K562 (cell line): ENCODE data around the gene ICAM1. TPM values are rescaled to one million over a fixed set of nuclear protein-coding genes. Genes with fewer than 3 reads are reported as not detected.

Experiments
- CEBPG ChIP-seq, 3 experiments: fragments of 200-800 bp in 1 of 3; sonication (Bioruptor generic) in 1 of 3; sonication (generic) in 1 of 3; formaldehyde crosslinking in 1 of 3; IDR thresholded peaks in 2 of 3; conservative IDR thresholded peaks in 1 of 3; 2 replicates each; pipeline versions ENCODE4 v1.6.1 to v1.8.0; 2016 to 2022; ENCODE audit warnings: missing compliant biosample characterization in 2 of 3, missing genetic modification characterization in 2 of 3, mild to moderate bottlenecking in 1 of 3, missing genetic modification reagents in 1 of 3
- CHCHD3 ChIP-seq: fragments of 250-450 bp; sonication (Bioruptor Pico); IDR thresholded peaks from 2 replicates; pipeline ENCODE4 v2.1.2; 2022; ENCODE audit warnings: mild to moderate bottlenecking
- CREM ChIP-seq: IDR thresholded peaks from 2 replicates; pipeline ENCODE4 v1.6.1; 2014; ENCODE audit warnings: antibody characterized with exemption, low read depth
- DPF2 ChIP-seq: fragments of 450-650 bp; IDR thresholded peaks from 2 replicates; pipeline ENCODE4 v1.6.1; 2016
- ESRRB ChIP-seq: fragments of 250-450 bp; sonication (Bioruptor Pico); IDR thresholded peaks from 2 replicates; pipeline ENCODE4 v1.5.0; 2020; ENCODE audit warnings: mild to moderate bottlenecking, moderate library complexity, borderline replicate concordance
- ETV6 ChIP-seq, 3 experiments: fragments of 150-350 bp in 1 of 3; sonication (generic) in 1 of 3; formaldehyde crosslinking in 1 of 3; IDR thresholded peaks; 2 replicates each; pipeline versions ENCODE4 v1.6.1 to v1.8.0; 2014 to 2022; ENCODE audit warnings: borderline replicate concordance in 2 of 3, low read depth in 2 of 3, antibody characterized with exemption in 1 of 3, low read length in 1 of 3, mild to moderate bottlenecking in 1 of 3, missing genetic modification reagents in 1 of 3
- FIP1L1 ChIP-seq: fragments of 200-400 bp; formaldehyde crosslinking; IDR thresholded peaks from 2 replicates; pipeline ENCODE4 v1.6.1; 2018; ENCODE audit warnings: mild to moderate bottlenecking, low read depth, low read length; ENCODE audit not compliant: poor library complexity, severe bottlenecking
- GATA2 ChIP-seq: sonication (generic); formaldehyde crosslinking; IDR thresholded peaks from 2 replicates; pipeline ENCODE4 v1.4.0; 2020; ENCODE audit warnings: mild to moderate bottlenecking, missing genetic modification reagents
- GTF2E2 ChIP-seq: fragments of 200-800 bp; sonication (Bioruptor generic); IDR thresholded peaks from 2 replicates; pipeline ENCODE4 v1.6.1; 2016; ENCODE audit warnings: missing genetic modification characterization, missing compliant biosample characterization
- IRF1 ChIP-seq: sonication (generic); formaldehyde crosslinking; IDR thresholded peaks from 2 replicates; pipeline ENCODE4 v1.8.0; 2022; ENCODE audit warnings: missing genetic modification reagents, mild to moderate bottlenecking, borderline replicate concordance
- NFE2L1 ChIP-seq: fragments of 450-650 bp; IDR thresholded peaks from 2 replicates; pipeline ENCODE4 v1.6.1; 2016; ENCODE audit warnings: missing genetic modification characterization, low read depth, mild to moderate bottlenecking, missing compliant biosample characterization, moderate library complexity, borderline replicate concordance
- NR2F6 ChIP-seq: fragments of 450-650 bp; formaldehyde crosslinking; IDR thresholded peaks from 2 replicates; pipeline ENCODE4 v1.4.0; 2020; ENCODE audit warnings: mild to moderate bottlenecking
- POLR2A ChIP-seq: fragments of 450-650 bp; conservative IDR thresholded peaks from 2 replicates; pipeline ENCODE4 v1.6.1; 2016
- SP2 ChIP-seq: IDR thresholded peaks from 2 replicates; pipeline ENCODE4 v1.6.1; 2011; ENCODE audit warnings: mild to moderate bottlenecking, low read depth, low read length, moderate library complexity; ENCODE audit not compliant: poor library complexity, severe bottlenecking; ENCODE audit errors: extremely low read depth
- TAF1 ChIP-seq: IDR thresholded peaks from 2 replicates; pipeline ENCODE4 v1.6.1; 2011; ENCODE audit warnings: mild to moderate bottlenecking, low read length, moderate library complexity; ENCODE audit not compliant: insufficient read depth, control insufficient read depth, severe bottlenecking; ENCODE audit errors: extremely low read depth
- U2AF1 ChIP-seq: fragments of 200-400 bp; formaldehyde crosslinking; optimal IDR thresholded peaks from 2 replicates; pipeline ENCODE3; 2017; ENCODE audit warnings: mild to moderate bottlenecking, low read depth, low read length, moderate library complexity
- ZNF224 ChIP-seq: sonication (generic); formaldehyde crosslinking; IDR thresholded peaks from 2 replicates; pipeline ENCODE4 v1.8.0; 2022; ENCODE audit warnings: mild to moderate bottlenecking, missing genetic modification reagents
- ZNF280B ChIP-seq: fragments of 250-450 bp; sonication (Bioruptor Pico); IDR thresholded peaks from 2 replicates; pipeline ENCODE4 v1.5.1; 2021; ENCODE audit warnings: mild to moderate bottlenecking
- ZNF282 ChIP-seq: sonication (generic); formaldehyde crosslinking; IDR thresholded peaks from 2 replicates; pipeline ENCODE4 v1.8.1; 2023; ENCODE audit warnings: missing genetic modification reagents
- ZNF347 ChIP-seq: fragments of 450-650 bp; formaldehyde crosslinking; IDR thresholded peaks from 2 replicates; pipeline ENCODE4 v1.4.0; 2020; ENCODE audit warnings: low read depth, mild to moderate bottlenecking, moderate library complexity
- ZNF586 ChIP-seq: fragments of 450-650 bp; formaldehyde crosslinking; conservative IDR thresholded peaks from 2 replicates; pipeline ENCODE4 v1.4.0; 2020; ENCODE audit warnings: mild to moderate bottlenecking, moderate library complexity
- ZNF589 ChIP-seq: fragments of 200-800 bp; sonication (Bioruptor generic); IDR thresholded peaks from 2 replicates; pipeline ENCODE4 v1.6.1; 2016; ENCODE audit warnings: low read depth, missing genetic modification characterization, missing compliant biosample characterization
- ZNF639 ChIP-seq, 2 experiments: fragments of 200-800 bp in 1 of 2; sonication (Bioruptor generic) in 1 of 2; sonication (generic) in 1 of 2; formaldehyde crosslinking in 1 of 2; IDR thresholded peaks in 1 of 2; conservative IDR thresholded peaks in 1 of 2; 2 replicates each; pipeline versions ENCODE4 v1.5.0 to v1.6.1; 2016 to 2020; ENCODE audit warnings: missing compliant biosample characterization in 1 of 2, missing genetic modification characterization in 1 of 2, missing genetic modification reagents in 1 of 2
- ZNF717 ChIP-seq: fragments of 250-450 bp; sonication (Bioruptor Pico); IDR thresholded peaks from 2 replicates; pipeline ENCODE4 v1.5.0; 2021
- polyA plus RNA-seq, 8 experiments: library from polyadenylated mRNA; depleted of rRNA in 4 of 8; stranded (reverse) in 5 of 8; unstranded in 3 of 8; fragments of >200 nt; fragmentation: Nextera tagmentation in 2 of 8; fragmentation: Illumina TruSeq in 1 of 8; extraction: Ambion mirVana in 2 of 8; extraction: Trizol in 1 of 8; gene quantifications; 2 replicates each; pipeline versions ENCODE4 v1.2.1 to v1.2.3, GENCODE V29; 2011 to 2014; ENCODE audit warnings: inconsistent platforms in 1 of 8, missing spikeins in 1 of 8
- total RNA-seq, 7 experiments: library from RNA; depleted of rRNA in 6 of 7; stranded (reverse); fragments of >200 nt in 6 of 7; fragmentation: Illumina TruSeq in 2 of 7; extraction: Trizol in 2 of 7; gene quantifications; 2 replicates each; pipeline versions ENCODE4 v1.2.1 to v1.2.3, GENCODE V29; 2011 to 2021; ENCODE audit warnings: low replicate concordance in 1 of 7

Gene ICAM1
- total and polyA plus RNA-seq, 9 of the 15 experiments (the other 6 are each of a cell fraction or from before 2014, with no cell fraction given): 2.3 to 24.4 (median 13.4) TPM

GRCh38 chr19:10289167-10289835 is 18.4 kb downstream of the ICAM1 start (continued):
- TF ChIP-seq ZNF639 (CRISPR knock-in tag; conservative IDR thresholded peaks at IDR 0.05 in 1 of 2, IDR thresholded peaks at IDR 0.05 in 1 of 2): peak in 1 of 2 experiments; percentile 6; a peak in 1 of 4 replicates
- peak; percentile 73 for TF ChIP-seq POLR2A
- no peak for TF ChIP-seq FIP1L1
- peak; percentile 93 for TF ChIP-seq CREM
- TF ChIP-seq DPF2: no peak; the same call in 1 of the 2 replicates
- no peak for TF ChIP-seq ZNF224
- peak; percentile 85 for TF ChIP-seq GATA2 (CRISPR knock-in tag)
- no peak for TF ChIP-seq NR2F6 (CRISPR knock-in tag)
- TF ChIP-seq ZNF717 (CRISPR knock-in tag): no peak
- TF ChIP-seq ZNF586: no peak
- TF ChIP-seq TAF1: peak; percentile 13
- TF ChIP-seq ZNF282: no peak; the same call in 1 of the 2 replicates
- no peak for TF ChIP-seq CHCHD3 (CRISPR knock-in tag)
- 0 out of 2 replicates have a peak, but pooled peaks have one; percentile 10 for TF ChIP-seq ZNF589 (CRISPR knock-in tag)
- TF ChIP-seq ETV6 (IDR thresholded peaks at IDR 0.05; ENCODE audit: borderline replicate concordance in 1 of 2, low read depth in 2 of 2, low read length in 1 of 2): no peak
- no peak; the same call in 1 of the 2 replicates for TF ChIP-seq ETV6 (CRISPR knock-in tag; IDR thresholded peaks at IDR 0.05; ENCODE audit: borderline replicate concordance)
- TF ChIP-seq ZNF280B (CRISPR knock-in tag): no peak
- TF ChIP-seq U2AF1: no peak
- TF ChIP-seq ZNF347: no peak
- no peak for TF ChIP-seq GTF2E2 (tag)
- TF ChIP-seq CEBPG (CRISPR knock-in tag; IDR thresholded peaks at IDR 0.05): no peak
- no peak for TF ChIP-seq CEBPG (tag; conservative IDR thresholded peaks at IDR 0.05 in 1 of 2, IDR thresholded peaks at IDR 0.05 in 1 of 2)
- no peak for TF ChIP-seq SP2
- no peak for TF ChIP-seq NFE2L1 (tag)
- TF ChIP-seq ESRRB: no peak
- TF ChIP-seq IRF1 (CRISPR knock-in tag): no peak
